Naive thymus-derived CD4-positive, alpha-beta T cell (primary cell): ENCODE data around the gene KSR1. TPM values are rescaled to one million over a fixed set of nuclear protein-coding genes. Genes with fewer than 3 reads are reported as not detected.
A peak's percentile ranks its signal among the peaks of the same experiment; 100 is the strongest.
"Not testable (repeated sequence)": the region's sequence is repeated elsewhere in the genome, so short reads cannot be mapped to it uniquely, and the experiment has no call there.

ENCODE experiments used
- ATAC-seq: fragments of 150-1000 bp; cut with Tn5 transposase; 2 replicates; pipeline ENCODE4 v1.10.0; 2021; ENCODE audit warnings: mild to moderate bottlenecking, moderate library complexity
- CTCF ChIA-PET: fragments of 350-600 bp; sonication (Branson Sonifier 250); formaldehyde crosslinking; loops from one replicate; lab custom pipeline; 2021; ENCODE audit warnings: antibody characterized with exemption; lab: Charles Lee
- POLR2A ChIA-PET: fragments of 350-600 bp; sonication (Branson Sonifier 250); formaldehyde crosslinking; loops from one replicate; lab custom pipeline; 2021; ENCODE audit warnings: antibody characterized with exemption, inconsistent platforms; lab: Charles Lee
- DNase-seq, 9 donors: peaks; one replicate each; pipeline versions ENCODE4 v3.0.0 to v3.0.0-alpha.2; 2020 to 2022; ENCODE audit warnings: mixed read lengths in 1 of 9
- H3K27ac ChIP-seq: one replicate; pipeline ENCODE4 v1.7.0; 2013; ENCODE audit warnings: mild to moderate bottlenecking, low read depth, low read length, moderate library complexity
- H3K27me3 ChIP-seq, 2 donors: one replicate each; pipeline ENCODE4 v1.7.0; 2013; ENCODE audit warnings: low read length in 2 of 2, mild to moderate bottlenecking in 2 of 2, moderate library complexity in 2 of 2; ENCODE audit not compliant: control insufficient read depth in 2 of 2, insufficient read depth in 2 of 2
- H3K36me3 ChIP-seq, 3 experiments: 1 replicate in 2 of 3; 2 replicates in 1 of 3; pipeline ENCODE4 v1.7.0; 2013; ENCODE audit warnings: low read length in 3 of 3, mild to moderate bottlenecking in 3 of 3, moderate library complexity in 1 of 3; ENCODE audit not compliant: insufficient read depth in 3 of 3, control insufficient read depth in 2 of 3
- H3K4me1 ChIP-seq, 2 donors: one replicate each; pipeline ENCODE4 v1.7.0; 2013; ENCODE audit warnings: low read length in 2 of 2, mild to moderate bottlenecking in 2 of 2, moderate library complexity in 1 of 2; ENCODE audit not compliant: control insufficient read depth in 2 of 2, insufficient read depth in 2 of 2
- H3K4me3 ChIP-seq: 2 replicates; pipeline ENCODE4 v1.7.0; 2013; ENCODE audit warnings: mild to moderate bottlenecking, low read length
- H3K9me3 ChIP-seq, 3 experiments: 1 replicate in 2 of 3; 2 replicates in 1 of 3; pipeline ENCODE4 v1.7.0; 2013; ENCODE audit warnings: low read length in 3 of 3; ENCODE audit not compliant: control insufficient read depth in 2 of 3
- H3K27ac Mint-ChIP-seq, 9 donors: one replicate each; pipeline ENCODE4 v1.8.0; 2020 to 2022; ENCODE audit warnings: mixed read lengths in 9 of 9, mild to moderate bottlenecking in 8 of 9, moderate library complexity in 5 of 9, inconsistent platforms in 2 of 9
- H3K27me3 Mint-ChIP-seq, 5 donors: one replicate each; pipeline ENCODE4 v1.8.0; 2021 to 2022; ENCODE audit warnings: mixed read lengths in 5 of 5, mild to moderate bottlenecking in 1 of 5
- H3K36me3 Mint-ChIP-seq, 5 donors: one replicate each; pipeline ENCODE4 v1.8.0; 2020 to 2022; ENCODE audit warnings: mixed read lengths in 5 of 5, mild to moderate bottlenecking in 3 of 5, inconsistent platforms in 1 of 5
- H3K4me1 Mint-ChIP-seq, 7 donors: one replicate each; pipeline ENCODE4 v1.8.0; 2020 to 2022; ENCODE audit warnings: mixed read lengths in 7 of 7, mild to moderate bottlenecking in 3 of 7, inconsistent platforms in 1 of 7
- H3K4me3 Mint-ChIP-seq, 10 donors: one replicate each; pipeline ENCODE4 v1.8.0; 2020 to 2022; ENCODE audit warnings: mild to moderate bottlenecking in 10 of 10, mixed read lengths in 10 of 10, moderate library complexity in 6 of 10, inconsistent platforms in 2 of 10
- H3K9me3 Mint-ChIP-seq, 11 donors: one replicate each; pipeline ENCODE4 v1.8.0; 2020 to 2022; ENCODE audit warnings: mixed read lengths in 11 of 11, mild to moderate bottlenecking in 4 of 11, inconsistent platforms in 1 of 11, moderate library complexity in 1 of 11
- intact Hi-C, 2 donors: fragments of 100-400 bp; cut with micrococcal nuclease; formaldehyde crosslinking; loops; one replicate each; pipeline ENCODE4 v1.15.1; 2023
- polyA plus RNA-seq, 2 donors: library from polyadenylated mRNA; unstranded; fragments of 300-500 nt; fragmentation: Illumina TruSeq; gene quantifications; one replicate each; pipeline ENCODE4 v1.2.3, GENCODE V29; 2021
- total RNA-seq, 6 experiments: library from RNA in 5 of 6; stranded (reverse) in 5 of 6; gene quantifications; 1 replicate in 5 of 6; 2 replicates in 1 of 6; pipeline ENCODE4 v1.2.3 and lab custom pipeline; 2021 to 2026

KSR1 gene
- total and polyA plus RNA-seq, 7 experiments from 2014 or later = 0.52 to 96.4 (median 23.3) TPM

- ATAC-seq = no peak
- H3K9me3 Mint-ChIP-seq = no peaks in the 10 kb centered on the region
- CTCF ChIA-PET = no interaction called here
These were observed 8.2 kb downstream of the KSR1 start for GRCh38 chr17:27464431-27464830.

GRCh38 chr17:27465875-27466274 is 9.6 kb downstream of the KSR1 start:
- Mint-ChIP-seq H3K4me3 (peak overlapping the region in 7 of 10 donors; percentile 36 to 86 (median 54)), H3K4me1 (peaks cover 18 to 88% (median 28%) of the 10 kb centered on the region in 7 donors), H3K27ac (peak overlapping the region in 3 of 9 donors; percentile 16 to 97 (median 64))
- ATAC-seq, H3K36me3 ChIP-seq, H3K4me3 ChIP-seq, DNase-seq, POLR2A ChIA-PET, H3K27me3 ChIP-seq, H3K27me3 Mint-ChIP-seq, H3K36me3 Mint-ChIP-seq, H3K9me3 Mint-ChIP-seq, H3K9me3 ChIP-seq, H3K27ac ChIP-seq: not testable (repeated sequence)
- intact Hi-C loops = loop anchor here in 1 of 2 donors (1.0 to 2.0 kb wide), 3 partner anchors 8 to 15 kb away; partner anchors contain the start of gene KSR1
- CTCF ChIA-PET = interaction anchor here (0.6 kb wide), 1 partner anchor 35 kb away, joined by 4 read pairs; no protein-coding TSS in a partner anchor
- H3K4me1 ChIP-seq = peaks cover 0 to 19% of the 10 kb centered on the region in 2 donors

More at GRCh38 chr17:27464431-27464830, 8.2 kb downstream of the KSR1 start:
- H3K27me3 ChIP-seq = no peaks in the 10 kb centered on the region
- Mint-ChIP-seq H3K36me3 (peaks cover 0 to 4% (median 0%) of the 10 kb centered on the region in 5 donors), H3K4me3 (no peak overlapping the region), H3K4me1 (peaks cover 16 to 89% (median 25%) of the 10 kb centered on the region in 7 donors), H3K27ac (peak overlapping the region in 1 of 9 donors; percentile 18), H3K27me3 (no peaks in the 10 kb centered on the region)
- DNase-seq = no peak
- H3K9me3 ChIP-seq = no peaks in the 10 kb centered on the region
- no peaks in the 10 kb centered on the region for H3K36me3 ChIP-seq
- H3K4me3 ChIP-seq = no peak overlapping the region
- no peak overlapping the region for H3K27ac ChIP-seq
- intact Hi-C loops = no loop called here
- POLR2A ChIA-PET = no interaction called here
- peaks cover 0 to 19% of the 10 kb centered on the region in 2 donors for H3K4me1 ChIP-seq

GRCh38 chr17:27466376-27466742 is 10.1 kb downstream of the KSR1 start:
- Histone ChIP-seq H3K9me3 (no peaks in the 10 kb centered on the region), H3K4me3 (peak overlapping the region; percentile 31), H3K36me3 (no peaks in the 10 kb centered on the region), H3K27me3 (no peaks in the 10 kb centered on the region), H3K4me1 (peaks cover 0 to 20% of the 10 kb centered on the region in 2 donors), H3K27ac (no peak overlapping the region)
- H3K36me3 Mint-ChIP-seq = peaks cover 0 to 7% (median 0%) of the 10 kb centered on the region in 5 donors
- H3K4me3 Mint-ChIP-seq = peak overlapping the region in 9 of 10 donors; percentile 32 to 86 (median 53)
- CTCF ChIA-PET = interaction anchor here (0.6 kb wide), 1 partner anchor 35 kb away, joined by 4 read pairs; no protein-coding TSS in a partner anchor
- POLR2A ChIA-PET = no interaction called here
- ATAC-seq (peak; percentile 41), DNase-seq (peak in 1 of 9 donors; percentile 36)
- H3K27me3 Mint-ChIP-seq = no peaks in the 10 kb centered on the region
- intact Hi-C loops = loop anchor here in 1 of 2 donors (1.0 to 2.0 kb wide), 3 partner anchors 8 to 14 kb away; partner anchors contain the start of gene KSR1
- H3K27ac Mint-ChIP-seq = peak overlapping the region in 5 of 9 donors; percentile 32 to 97 (median 63)
- H3K4me1 Mint-ChIP-seq = peaks cover 23 to 88% (median 32%) of the 10 kb centered on the region in 7 donors
- no peaks in the 10 kb centered on the region for H3K9me3 Mint-ChIP-seq

GRCh38 chr17:27466743-27467375 is 10.6 kb downstream of the KSR1 start:
- Histone ChIP-seq H3K4me3 (peak overlapping the region; percentile 31), H3K4me1 (peaks cover 0 to 25% of the 10 kb centered on the region in 2 donors), H3K27me3 (no peaks in the 10 kb centered on the region), H3K9me3 (no peaks in the 10 kb centered on the region), H3K36me3 (no peaks in the 10 kb centered on the region), H3K27ac (no peak overlapping the region)
- ATAC-seq = peak; percentile 80
- POLR2A ChIA-PET = no interaction called here
- Mint-ChIP-seq H3K4me1 (peaks cover 28 to 88% (median 34%) of the 10 kb centered on the region in 7 donors), H3K36me3 (peaks cover 0 to 7% (median 0%) of the 10 kb centered on the region in 5 donors), H3K4me3 (peak overlapping the region in 9 of 10 donors; percentile 32 to 86 (median 53)), H3K27me3 (no peaks in the 10 kb centered on the region), H3K9me3 (no peaks in the 10 kb centered on the region), H3K27ac (peak overlapping the region in 4 of 9 donors; percentile 36 to 97 (median 71))
- CTCF ChIA-PET = interaction anchor here (0.6 kb wide), 1 partner anchor 34 kb away, joined by 4 read pairs; no protein-coding TSS in a partner anchor
- peak in 2 of 9 donors; percentile 7 to 76 for DNase-seq
- intact Hi-C loops = loop anchor here in 1 of 2 donors (1.0 to 2.0 kb wide), 3 partner anchors 7 to 14 kb away; partner anchors contain the start of gene KSR1

DNA sequence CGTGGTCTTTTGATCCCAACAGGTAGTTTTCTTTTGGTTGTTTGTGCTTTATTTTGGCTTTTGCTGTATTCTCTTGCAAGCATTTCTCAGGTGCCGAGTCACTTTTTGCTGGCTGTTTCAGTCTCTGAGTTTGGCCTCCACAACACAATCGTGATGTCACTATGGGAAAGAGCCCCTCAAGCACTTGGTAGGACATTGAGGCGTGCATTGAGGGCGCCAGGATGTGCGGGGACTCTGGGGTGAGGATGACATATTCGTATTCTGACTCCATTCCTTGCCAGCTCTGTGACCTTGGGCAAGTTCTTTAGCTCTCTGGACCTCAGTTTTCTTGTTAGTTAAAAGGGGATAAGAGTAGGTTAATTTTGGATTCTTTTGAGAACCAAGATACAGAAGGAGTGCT is 13.0 kb downstream of the KSR1 start:
- Mint-ChIP-seq H3K4me1 (peaks cover 34 to 90% (median 52%) of the 10 kb centered on the region in 7 donors), H3K4me3 (peak overlapping the region in 2 of 10 donors; percentile 16 to 47), H3K36me3 (peaks cover 0 to 7% (median 0%) of the 10 kb centered on the region in 5 donors), H3K27ac (peak overlapping the region in 2 of 9 donors; percentile 19 to 97), H3K9me3 (no peaks in the 10 kb centered on the region), H3K27me3 (no peaks in the 10 kb centered on the region)
- H3K27ac ChIP-seq = no peak overlapping the region
- H3K4me3 ChIP-seq = no peak overlapping the region
- no peaks in the 10 kb centered on the region for H3K36me3 ChIP-seq
- peaks cover 11 to 44% of the 10 kb centered on the region in 2 donors for H3K4me1 ChIP-seq
- intact Hi-C loops = no loop called here
- H3K9me3 ChIP-seq = no peaks in the 10 kb centered on the region
- CTCF ChIA-PET = no interaction called here
- H3K27me3 ChIP-seq = no peaks in the 10 kb centered on the region
- POLR2A ChIA-PET = interaction anchor here (0.8 kb wide), 1 partner anchor 9 kb away, joined by 3 read pairs; no protein-coding TSS in a partner anchor
- ATAC-seq (no peak), DNase-seq (no peak)

GRCh38 chr17:27471321-27472269 is 15.3 kb downstream of the KSR1 start:
- H3K9me3 Mint-ChIP-seq = no peaks in the 10 kb centered on the region
- H3K4me3 Mint-ChIP-seq = peak overlapping the region in 2 of 10 donors; percentile 4 to 82
- H3K27me3 Mint-ChIP-seq = no peaks in the 10 kb centered on the region
- H3K36me3 ChIP-seq = no peaks in the 10 kb centered on the region
- CTCF ChIA-PET = no interaction called here
- no peaks in the 10 kb centered on the region for H3K27me3 ChIP-seq
- ATAC-seq (peak; percentile 51), DNase-seq (peak in 1 of 9 donors; percentile 71)
- H3K4me1 ChIP-seq = peaks cover 19 to 53% of the 10 kb centered on the region in 2 donors
- POLR2A ChIA-PET = interaction anchor here (1.4 kb wide), 1 partner anchor 16 kb away, joined by 3 read pairs; the partner anchor contains the start of gene KSR1
- no peaks in the 10 kb centered on the region for H3K9me3 ChIP-seq
- intact Hi-C loops = loop anchor here (2.0 to 10.0 kb wide), 5 partner anchors 73 to 337 kb away; partner anchors contain the start of gene WSB1 (in 1 of the 2)
- peaks cover 0 to 12% (median 0%) of the 10 kb centered on the region in 5 donors for H3K36me3 Mint-ChIP-seq
- H3K27ac Mint-ChIP-seq = peak overlapping the region in 7 of 9 donors; percentile 18 to 97 (median 26)
- no peak overlapping the region for H3K4me3 ChIP-seq
- H3K27ac ChIP-seq = no peak overlapping the region
- peaks cover 39 to 86% (median 58%) of the 10 kb centered on the region in 7 donors for H3K4me1 Mint-ChIP-seq
